Astrocyte (in vitro differentiated cells and primary cell): Measurements from ENCODE around the gene TIMM13.
"Not testable (repeated sequence)": the region's sequence is repeated elsewhere in the genome, so short reads cannot be mapped to it uniquely, and the experiment has no call there.

Source experiments
- CTCF ChIP-seq: IDR thresholded peaks from 2 replicates; pipeline ENCODE4 v1.5.1; 2011; ENCODE audit warnings: low read depth, mild to moderate bottlenecking, inconsistent platforms, low read length, moderate library complexity; ENCODE audit not compliant: insufficient read depth
- EZH2 ChIP-seq: IDR thresholded peaks from 2 replicates; pipeline ENCODE4 v1.6.1; 2012; ENCODE audit warnings: mild to moderate bottlenecking, low read length, inconsistent platforms; ENCODE audit not compliant: insufficient read depth

GRCh38 chr19:2458776-2459175 lies 31.4 kb upstream of the TIMM13 start:
- TF ChIP-seq EZH2, CTCF: not testable (repeated sequence)
